DND-41 (cell line): ENCODE measurements around the gene NDOR1.
A peak's percentile ranks its signal among the peaks of the same experiment; 100 is the strongest.

Experiments
- ATAC-seq: fragments of 200-7000 bp; cut with Tn5 transposase; 3 replicates; pipeline ENCODE4 v1.9.1; 2021; ENCODE audit warnings: low read depth; ENCODE audit not compliant: insufficient read depth
- DNase-seq: peaks from one replicate; pipeline ENCODE4 v3.0.0-alpha.2; 2020
- H2AFZ ChIP-seq: 2 replicates; pipeline ENCODE4 v1.6.0; 2012; ENCODE audit warnings: low read depth, low read length
- H3K27ac ChIP-seq: 2 replicates; pipeline ENCODE4 v1.5.1; 2012; ENCODE audit warnings: low read length, inconsistent platforms
- H3K27me3 ChIP-seq: fragments of 200-600 bp; sonication (generic); 2 replicates; pipeline ENCODE4 v1.6.0; 2012; ENCODE audit warnings: low read length, mild to moderate bottlenecking, inconsistent platforms; ENCODE audit not compliant: insufficient read depth, poor library complexity
- H3K36me3 ChIP-seq: 2 replicates; pipeline ENCODE4 v1.5.1; 2012; ENCODE audit warnings: low read length, inconsistent platforms; ENCODE audit not compliant: insufficient read depth
- H3K4me1 ChIP-seq: 2 replicates; pipeline ENCODE4 v1.5.1; 2012; ENCODE audit warnings: mild to moderate bottlenecking, low read length; ENCODE audit not compliant: insufficient read depth
- H3K4me2 ChIP-seq: 2 replicates; pipeline ENCODE4 v1.6.0; 2012; ENCODE audit warnings: mild to moderate bottlenecking, moderate library complexity, low read length, inconsistent platforms; ENCODE audit not compliant: insufficient read depth
- H3K4me3 ChIP-seq, 2 experiments: fragments of 200-600 bp in 1 of 2; shearing (Covaris generic) in 1 of 2; 2 replicates each; pipeline ENCODE4 v1.5.1; 2012 to 2016; ENCODE audit warnings: inconsistent platforms in 2 of 2, low read length in 2 of 2, mild to moderate bottlenecking in 2 of 2, low read depth in 1 of 2, moderate library complexity in 1 of 2
- H3K79me2 ChIP-seq: 2 replicates; pipeline ENCODE4 v1.6.0; 2012; ENCODE audit warnings: low read length, inconsistent platforms; ENCODE audit not compliant: insufficient read depth
- H3K9ac ChIP-seq: 2 replicates; pipeline ENCODE4 v1.6.0; 2012; ENCODE audit warnings: low read depth, mild to moderate bottlenecking, inconsistent platforms, low read length, moderate library complexity
- H3K9me3 ChIP-seq: 2 replicates; pipeline ENCODE4 v1.5.1; 2012; ENCODE audit warnings: low read length, moderate library complexity, mild to moderate bottlenecking, inconsistent platforms; ENCODE audit not compliant: insufficient read depth, severe bottlenecking
- H4K20me1 ChIP-seq: 2 replicates; pipeline ENCODE4 v1.6.0; 2012; ENCODE audit warnings: low read length; ENCODE audit not compliant: insufficient read depth
- EZH2 ChIP-seq: IDR thresholded peaks from 3 replicates; pipeline ENCODE4 v1.6.1; 2012; ENCODE audit warnings: borderline replicate concordance, low read depth, mild to moderate bottlenecking, moderate library complexity, low read length, inconsistent platforms; ENCODE audit not compliant: severe bottlenecking
- TF ChIP-seq, protein P1 (sequence below): IDR thresholded peaks from 2 replicates; pipeline ENCODE4 v1.5.1; 2012; ENCODE audit warnings: borderline replicate concordance, low read length, moderate library complexity, mild to moderate bottlenecking; ENCODE audit not compliant: poor library complexity, severe bottlenecking; ENCODE audit errors: extremely low read depth

The NDOR1 gene

DNA sequence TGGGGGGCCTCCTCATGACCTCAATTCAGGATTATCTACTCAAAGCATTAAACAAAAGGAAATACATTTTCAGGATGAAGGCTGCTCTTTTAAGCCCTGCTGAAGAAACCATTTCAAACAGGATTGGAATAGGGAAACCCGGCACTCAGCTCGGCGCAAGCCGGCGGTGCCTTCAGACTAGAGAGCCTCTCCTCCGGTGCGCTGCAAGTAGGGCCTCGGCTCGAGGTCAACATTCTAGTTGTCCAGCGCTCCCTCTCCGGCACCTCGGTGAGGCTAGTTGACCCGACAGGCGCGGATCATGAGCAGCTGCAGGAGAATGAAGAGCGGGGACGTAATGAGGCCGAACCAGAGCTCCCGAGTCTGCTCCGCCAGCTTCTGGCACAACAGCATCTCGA lies 772 bp upstream of the NDOR1 start:
- Histone ChIP-seq H2AFZ (peak overlapping the region; percentile 92), H3K4me2 (peak overlapping the region; percentile 99), H3K4me3 (peak overlapping the region; percentile 99 to 100), H3K27ac (peak overlapping the region; percentile 90), H4K20me1 (peaks cover 22% of the 10 kb centered on the region), H3K9me3 (no peaks in the 10 kb centered on the region), H3K36me3 (peaks cover 36% of the 10 kb centered on the region), H3K27me3 (no peaks in the 10 kb centered on the region), H3K4me1 (peaks cover 57% of the 10 kb centered on the region), H3K79me2 (peaks cover 59% of the 10 kb centered on the region), H3K9ac (peak overlapping the region; percentile 98)
- ATAC-seq (no peak), DNase-seq (no peak)
- TF ChIP-seq, protein P1, sequence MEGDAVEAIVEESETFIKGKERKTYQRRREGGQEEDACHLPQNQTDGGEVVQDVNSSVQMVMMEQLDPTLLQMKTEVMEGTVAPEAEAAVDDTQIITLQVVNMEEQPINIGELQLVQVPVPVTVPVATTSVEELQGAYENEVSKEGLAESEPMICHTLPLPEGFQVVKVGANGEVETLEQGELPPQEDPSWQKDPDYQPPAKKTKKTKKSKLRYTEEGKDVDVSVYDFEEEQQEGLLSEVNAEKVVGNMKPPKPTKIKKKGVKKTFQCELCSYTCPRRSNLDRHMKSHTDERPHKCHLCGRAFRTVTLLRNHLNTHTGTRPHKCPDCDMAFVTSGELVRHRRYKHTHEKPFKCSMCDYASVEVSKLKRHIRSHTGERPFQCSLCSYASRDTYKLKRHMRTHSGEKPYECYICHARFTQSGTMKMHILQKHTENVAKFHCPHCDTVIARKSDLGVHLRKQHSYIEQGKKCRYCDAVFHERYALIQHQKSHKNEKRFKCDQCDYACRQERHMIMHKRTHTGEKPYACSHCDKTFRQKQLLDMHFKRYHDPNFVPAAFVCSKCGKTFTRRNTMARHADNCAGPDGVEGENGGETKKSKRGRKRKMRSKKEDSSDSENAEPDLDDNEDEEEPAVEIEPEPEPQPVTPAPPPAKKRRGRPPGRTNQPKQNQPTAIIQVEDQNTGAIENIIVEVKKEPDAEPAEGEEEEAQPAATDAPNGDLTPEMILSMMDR = no peak
- TF ChIP-seq EZH2 = no peak

DNA sequence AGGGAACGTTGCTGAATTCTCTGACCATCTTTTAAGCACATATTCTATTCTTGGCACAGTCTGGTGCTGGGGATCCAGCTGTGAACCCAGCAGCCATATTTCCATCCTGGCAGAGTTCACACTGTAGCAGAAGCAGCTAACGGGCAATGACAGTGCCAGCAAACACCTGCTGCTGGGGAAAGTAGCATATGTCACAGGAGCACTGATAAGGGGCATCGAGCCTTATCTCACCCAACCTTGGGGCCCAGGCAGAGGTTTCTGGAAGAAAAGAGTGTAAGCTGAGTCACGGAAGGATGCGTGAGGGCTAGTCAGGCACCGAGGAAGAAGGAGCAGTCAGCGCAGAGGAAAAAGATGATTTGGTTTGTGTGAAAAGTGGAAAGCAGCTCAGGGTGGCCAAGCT lies 1.1 kb downstream of the NDOR1 start:
- peaks cover 49% of the 10 kb centered on the region for H3K4me1 ChIP-seq
- peaks cover 53% of the 10 kb centered on the region for H3K79me2 ChIP-seq
- no peak for ATAC-seq
- peak overlapping the region; percentile 99 to 100; a peak in 3 of 4 replicates for H3K4me3 ChIP-seq
- no peak overlapping the region; the same call in 1 of the 2 replicates for H3K27ac ChIP-seq
- DNase-seq = no peak
- no peaks in the 10 kb centered on the region for H3K27me3 ChIP-seq
- peak overlapping the region; percentile 98 for H3K9ac ChIP-seq
- TF ChIP-seq EZH2 = no peak
- peaks cover 36% of the 10 kb centered on the region for H3K36me3 ChIP-seq
- peaks cover 25% of the 10 kb centered on the region for H4K20me1 ChIP-seq
- no peak overlapping the region for H2AFZ ChIP-seq
- H3K4me2 ChIP-seq = peak overlapping the region; percentile 99
- H3K9me3 ChIP-seq = no peaks in the 10 kb centered on the region

DNA sequence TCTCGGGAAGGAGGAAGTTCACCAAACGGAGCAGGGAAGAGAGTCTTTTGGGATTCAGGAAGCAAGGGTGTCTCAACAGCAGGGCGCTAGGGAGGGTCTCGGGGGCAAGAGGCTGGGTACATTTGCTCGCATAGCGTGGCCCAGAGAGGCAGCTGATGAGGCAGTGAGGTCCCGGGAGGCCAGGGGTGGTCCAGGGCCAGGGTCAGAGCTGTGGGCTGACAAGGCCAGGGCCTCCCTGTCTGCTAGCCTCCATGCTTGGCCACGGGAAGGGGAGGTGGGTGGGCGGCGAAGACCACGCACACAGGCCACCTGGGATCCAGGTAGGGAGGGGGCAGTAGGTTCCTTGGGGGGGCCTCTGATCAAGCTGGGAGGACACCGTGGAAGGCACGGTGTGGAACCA lies 6.0 kb downstream of the NDOR1 start:
- no peak for DNase-seq
- Histone ChIP-seq H2AFZ (no peak overlapping the region), H3K4me2 (no peak overlapping the region), H3K36me3 (peaks cover 47% of the 10 kb centered on the region), H4K20me1 (peaks cover 8% of the 10 kb centered on the region; the same call in 1 of the 2 replicates), H3K9ac (no peak overlapping the region), H3K4me3 (no peak overlapping the region), H3K27me3 (no peaks in the 10 kb centered on the region), H3K27ac (no peak overlapping the region), H3K9me3 (no peaks in the 10 kb centered on the region), H3K79me2 (peaks cover 13% of the 10 kb centered on the region), H3K4me1 (peaks cover 12% of the 10 kb centered on the region)
- no peak; the same call in 2 of the 3 replicates for ATAC-seq
- TF ChIP-seq EZH2 = no peak
- TF ChIP-seq, protein P1 = no peak

DNA sequence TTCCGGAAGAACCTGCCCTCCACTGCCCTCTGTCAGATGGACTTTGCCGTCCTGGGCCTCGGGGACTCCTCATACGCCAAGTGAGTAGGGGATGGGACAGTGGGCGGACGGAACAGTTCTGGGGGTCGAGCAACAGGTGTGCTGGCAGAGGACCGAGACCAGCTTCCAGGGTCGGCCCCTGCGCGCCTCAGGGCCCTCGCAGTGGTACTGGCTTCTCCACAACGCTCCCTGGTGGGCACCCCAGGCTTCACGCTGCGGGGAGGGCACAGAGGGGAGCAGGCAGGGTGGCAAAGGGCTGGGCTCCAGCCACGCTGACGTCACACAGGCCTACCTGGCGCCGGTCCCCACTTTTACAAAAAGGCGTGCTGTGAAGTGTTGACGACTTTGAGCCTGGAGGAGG lies 7.0 kb downstream of the NDOR1 start:
- no peak overlapping the region for H3K4me3 ChIP-seq
- no peak overlapping the region for H3K9ac ChIP-seq
- H3K27ac ChIP-seq = no peak overlapping the region
- H3K79me2 ChIP-seq = peaks cover 3% of the 10 kb centered on the region
- H3K4me2 ChIP-seq = no peak overlapping the region
- no peaks in the 10 kb centered on the region for H3K9me3 ChIP-seq
- peaks cover 4% of the 10 kb centered on the region; the same call in 1 of the 2 replicates for H4K20me1 ChIP-seq
- peaks cover 2% of the 10 kb centered on the region for H3K4me1 ChIP-seq
- no peaks in the 10 kb centered on the region for H3K27me3 ChIP-seq
- H2AFZ ChIP-seq = no peak overlapping the region
- TF ChIP-seq, protein P1 = peak; percentile 33
- no peak for TF ChIP-seq EZH2
- H3K36me3 ChIP-seq = peaks cover 37% of the 10 kb centered on the region
- ATAC-seq = peak; percentile 41; the same call in 1 of the 3 replicates
- DNase-seq = no peak
